Sigmoid colon (tissue), 7 donors: ENCODE results near the gene CERS6. TPM values are rescaled to one million over a fixed set of nuclear protein-coding genes. Genes with fewer than 3 reads are reported as not detected.

Experiments used
- DNase-seq: peaks from one replicate; pipeline ENCODE4 v3.0.0-alpha.2; 2019
- H3K27ac ChIP-seq, 4 donors: fragments of 200-600 bp; sonication (generic); one replicate each; pipeline ENCODE4 v1.5.1; 2016 to 2019; ENCODE audit warnings: mild to moderate bottlenecking in 1 of 4
- H3K27me3 ChIP-seq, 3 donors: fragments of 200-600 bp; sonication (generic); one replicate each; pipeline ENCODE4 v1.5.1; 2019; ENCODE audit warnings: mild to moderate bottlenecking in 1 of 3
- H3K36me3 ChIP-seq, 4 donors: fragments of 200-600 bp; sonication (generic); one replicate each; pipeline ENCODE4 v1.5.1; 2016 to 2019
- H3K4me1 ChIP-seq, 4 donors: fragments of 200-600 bp; sonication (generic); one replicate each; pipeline ENCODE4 v1.5.1; 2017 to 2019
- H3K4me3 ChIP-seq, 4 donors: fragments of 200-600 bp; sonication (generic); one replicate each; pipeline ENCODE4 v1.5.1; 2017 to 2019; ENCODE audit warnings: mild to moderate bottlenecking in 2 of 4, moderate library complexity in 1 of 4
- H3K9me3 ChIP-seq, 4 donors: fragments of 200-600 bp in 3 of 4; sonication (generic) in 3 of 4; one replicate each; pipeline versions ENCODE4 v1.5.1 to v1.6.1; 2013 to 2019
- EP300 ChIP-seq, 4 donors: sonication (generic); formaldehyde crosslinking; IDR thresholded peaks; one replicate each; pipeline ENCODE4 v1.6.1; 2017; ENCODE audit warnings: antibody characterized with exemption in 4 of 4
- POLR2A ChIP-seq, 2 donors: fragments of 450-650 bp; IDR thresholded peaks; one replicate each; pipeline ENCODE4 v1.6.1; 2016; ENCODE audit warnings: antibody characterized with exemption in 2 of 2, mild to moderate bottlenecking in 2 of 2, moderate library complexity in 2 of 2
- POLR2AphosphoS5 ChIP-seq, 4 donors: sonication (generic); formaldehyde crosslinking; IDR thresholded peaks; one replicate each; pipeline ENCODE4 v1.6.1; 2017; ENCODE audit warnings: antibody characterized with exemption in 4 of 4
- WGBS, 2 donors: extraction: QIAGEN DNeasy Blood & Tissue Kit; methylation state at CpG; one replicate each; pipeline ENCODE4 v1.1.7; 2013; 5-methylcytosine and 5-hydroxymethylcytosine counted together
- intact Hi-C: fragments of 100-400 bp; cut with DNase I; formaldehyde crosslinking; loops from one replicate; pipeline ENCODE4 v1.15.1; 2023
- polyA plus RNA-seq, 3 donors: library from polyadenylated mRNA; stranded (reverse); fragments of 200-250 nt; gene quantifications; one replicate each; pipeline ENCODE4 v1.2.3, GENCODE V29; 2013
- total RNA-seq, 4 donors: library from RNA; depleted of rRNA; stranded (reverse); fragments of >200 nt; gene quantifications; one replicate each; pipeline ENCODE4 v1.1.0, GENCODE V29; 2016
- TF ChIP-seq, protein P1 (sequence below), 4 experiments: fragments of 450-650 bp in 3 of 4; fragments of 200-600 bp in 1 of 4; IDR thresholded peaks; one replicate each; pipeline ENCODE4 v1.5.1; 2016 to 2019; ENCODE audit warnings: antibody characterized with exemption in 4 of 4, mild to moderate bottlenecking in 3 of 4, moderate library complexity in 2 of 4
- donor health status: healthy with polysubstance abuse.
- donor health status: Bipolar disorder and iron deficiency.
- donor health status: healthy.

Gene CERS6
- total and polyA plus RNA-seq, 7 donors: 4.4 to 21.0 (median 11.2) TPM

DNA sequence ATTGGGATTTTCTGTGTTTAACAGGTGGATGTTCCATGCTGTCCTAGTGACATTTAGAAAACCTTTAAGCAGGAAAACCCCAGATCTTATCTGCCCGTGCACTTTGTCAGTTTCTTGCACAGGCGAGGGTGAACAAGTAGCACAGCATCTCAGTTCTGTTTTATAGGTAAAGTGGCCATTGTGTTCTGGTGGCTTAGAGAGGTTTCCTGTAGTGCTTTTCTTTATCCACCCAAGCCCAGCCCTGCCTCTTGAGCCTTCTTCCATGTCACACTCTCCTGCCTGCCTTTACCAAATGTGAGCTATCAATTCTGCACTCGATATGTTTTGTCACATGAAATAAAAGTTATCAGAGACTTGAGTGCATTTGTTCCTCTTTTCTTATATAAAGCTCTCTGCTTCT, 211.1 kb downstream of the CERS6 start:
- no peak overlapping the region for H3K4me3 ChIP-seq
- H3K27ac ChIP-seq: no peak overlapping the region
- DNase-seq: no peak
- H3K4me1 ChIP-seq: peaks cover 0 to 14% (median 3%) of the 10 kb centered on the region in 4 donors
- no peaks in the 10 kb centered on the region for H3K27me3 ChIP-seq
- intact Hi-C loops: no loop called here
- H3K36me3 ChIP-seq: no peaks in the 10 kb centered on the region
- TF ChIP-seq POLR2AphosphoS5 (IDR thresholded peaks at IDR 0.05) (no peak), EP300 (IDR thresholded peaks at IDR 0.05) (no peak), POLR2A (IDR thresholded peaks at IDR 0.05) (no peak)
- TF ChIP-seq, protein P1, sequence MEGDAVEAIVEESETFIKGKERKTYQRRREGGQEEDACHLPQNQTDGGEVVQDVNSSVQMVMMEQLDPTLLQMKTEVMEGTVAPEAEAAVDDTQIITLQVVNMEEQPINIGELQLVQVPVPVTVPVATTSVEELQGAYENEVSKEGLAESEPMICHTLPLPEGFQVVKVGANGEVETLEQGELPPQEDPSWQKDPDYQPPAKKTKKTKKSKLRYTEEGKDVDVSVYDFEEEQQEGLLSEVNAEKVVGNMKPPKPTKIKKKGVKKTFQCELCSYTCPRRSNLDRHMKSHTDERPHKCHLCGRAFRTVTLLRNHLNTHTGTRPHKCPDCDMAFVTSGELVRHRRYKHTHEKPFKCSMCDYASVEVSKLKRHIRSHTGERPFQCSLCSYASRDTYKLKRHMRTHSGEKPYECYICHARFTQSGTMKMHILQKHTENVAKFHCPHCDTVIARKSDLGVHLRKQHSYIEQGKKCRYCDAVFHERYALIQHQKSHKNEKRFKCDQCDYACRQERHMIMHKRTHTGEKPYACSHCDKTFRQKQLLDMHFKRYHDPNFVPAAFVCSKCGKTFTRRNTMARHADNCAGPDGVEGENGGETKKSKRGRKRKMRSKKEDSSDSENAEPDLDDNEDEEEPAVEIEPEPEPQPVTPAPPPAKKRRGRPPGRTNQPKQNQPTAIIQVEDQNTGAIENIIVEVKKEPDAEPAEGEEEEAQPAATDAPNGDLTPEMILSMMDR (IDR thresholded peaks at IDR 0.05): no peak
- 74 to 90% methylated on average over 3 of the region's 3 CpGs for WGBS, 2 donors
- no peaks in the 10 kb centered on the region for H3K9me3 ChIP-seq

DNA sequence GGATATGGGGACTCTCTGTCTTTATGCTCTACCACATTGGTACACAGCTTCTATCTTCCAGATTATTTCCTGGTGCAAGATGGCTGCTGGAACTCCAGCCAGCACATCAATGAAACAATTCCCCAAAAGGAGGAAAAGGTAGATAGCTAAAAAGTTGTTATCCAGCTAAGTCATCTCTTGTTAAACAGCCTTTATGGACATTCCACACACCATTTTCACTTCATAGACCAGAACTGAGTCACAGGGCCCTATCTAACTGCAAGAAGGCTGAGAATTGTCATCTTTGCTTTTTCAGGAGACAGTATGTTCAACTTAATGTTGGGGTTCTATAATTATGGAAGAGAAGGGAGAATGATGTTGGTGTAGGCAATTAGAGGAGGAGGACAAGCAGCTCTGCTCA, 213.1 kb downstream of the CERS6 start:
- Histone ChIP-seq H3K27me3 (no peaks in the 10 kb centered on the region), H3K27ac (no peak overlapping the region), H3K4me1 (peaks cover 0 to 7% (median 2%) of the 10 kb centered on the region in 4 donors), H3K4me3 (no peak overlapping the region), H3K9me3 (no peaks in the 10 kb centered on the region), H3K36me3 (no peaks in the 10 kb centered on the region)
- no peak for DNase-seq
- TF ChIP-seq, protein P1 (IDR thresholded peaks at IDR 0.05): no peak
- TF ChIP-seq POLR2A (IDR thresholded peaks at IDR 0.05) (no peak), POLR2AphosphoS5 (IDR thresholded peaks at IDR 0.05) (no peak), EP300 (IDR thresholded peaks at IDR 0.05) (no peak)
- intact Hi-C loops: no loop called here

DNA sequence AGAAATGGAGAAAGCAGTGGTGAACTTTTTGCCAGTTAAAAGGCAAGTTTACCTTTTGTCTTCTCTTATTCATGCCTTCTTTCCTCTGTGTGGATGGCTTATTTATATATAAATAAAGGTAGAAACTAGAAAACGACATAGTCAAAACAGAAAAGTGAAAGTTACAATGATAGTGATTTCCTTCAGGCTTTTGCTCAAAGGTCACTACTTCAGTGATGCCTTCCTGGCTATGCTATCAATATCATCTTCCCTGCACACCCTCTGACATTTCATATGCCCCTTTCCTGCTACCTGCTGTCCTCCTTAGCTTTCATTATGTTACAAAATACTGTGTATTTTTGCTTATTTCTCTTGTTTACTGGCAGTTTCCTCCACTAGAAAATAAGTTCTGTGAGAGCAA, 214.4 kb downstream of the CERS6 start:
- Histone ChIP-seq H3K36me3 (no peaks in the 10 kb centered on the region), H3K27ac (no peak overlapping the region), H3K4me3 (no peak overlapping the region), H3K4me1 (peaks cover 0 to 7% (median 2%) of the 10 kb centered on the region in 4 donors), H3K27me3 (no peaks in the 10 kb centered on the region), H3K9me3 (no peaks in the 10 kb centered on the region)
- DNase-seq: no peak
- TF ChIP-seq, protein P1 (IDR thresholded peaks at IDR 0.05): no peak
- TF ChIP-seq POLR2AphosphoS5 (IDR thresholded peaks at IDR 0.05): no peak
- TF ChIP-seq POLR2A (IDR thresholded peaks at IDR 0.05): no peak
- WGBS, 2 donors: 8 to 56% methylated on average over 1 of the region's 1 CpG
- intact Hi-C loops: no loop called here

DNA sequence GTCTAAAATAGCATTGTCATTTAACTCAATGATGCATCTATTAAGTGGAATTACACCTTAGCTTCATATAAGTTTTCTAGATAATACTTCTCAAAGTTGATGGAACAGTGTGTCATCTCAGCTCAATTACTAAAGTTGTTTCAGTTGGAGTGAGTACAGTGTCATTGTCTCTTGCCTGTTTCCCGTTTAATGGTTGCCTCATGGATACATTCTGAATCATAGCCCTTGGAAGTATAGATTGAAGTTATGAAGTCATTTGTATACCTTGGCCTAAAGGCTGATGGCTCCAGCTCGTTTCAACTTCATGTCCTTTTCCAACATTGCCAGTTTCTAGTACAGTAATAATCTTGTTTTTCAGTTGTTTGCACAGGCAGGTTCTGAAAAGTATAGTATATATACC, 215.9 kb downstream of the CERS6 start:
- DNase-seq: no peak
- no peaks in the 10 kb centered on the region for H3K36me3 ChIP-seq
- no peaks in the 10 kb centered on the region for H3K9me3 ChIP-seq
- no peak overlapping the region for H3K4me3 ChIP-seq
- TF ChIP-seq POLR2A (IDR thresholded peaks at IDR 0.05) (no peak), POLR2AphosphoS5 (IDR thresholded peaks at IDR 0.05) (no peak), EP300 (IDR thresholded peaks at IDR 0.05) (no peak)
- TF ChIP-seq, protein P1 (IDR thresholded peaks at IDR 0.05): no peak
- intact Hi-C loops: no loop called here
- no peak overlapping the region for H3K27ac ChIP-seq
- no peaks in the 10 kb centered on the region for H3K27me3 ChIP-seq
- WGBS, 2 donors: 45 to 74% methylated on average over 2 of the region's 2 CpGs
- H3K4me1 ChIP-seq: peaks cover 0 to 4% (median 0%) of the 10 kb centered on the region in 4 donors
